Measurements from ENCODE around the gene ADARB1.
"Not testable (repeated sequence)": the region's sequence is repeated elsewhere in the genome, so short reads cannot be mapped to it uniquely, and the experiment has no call there.

Gene ADARB1

DNA sequence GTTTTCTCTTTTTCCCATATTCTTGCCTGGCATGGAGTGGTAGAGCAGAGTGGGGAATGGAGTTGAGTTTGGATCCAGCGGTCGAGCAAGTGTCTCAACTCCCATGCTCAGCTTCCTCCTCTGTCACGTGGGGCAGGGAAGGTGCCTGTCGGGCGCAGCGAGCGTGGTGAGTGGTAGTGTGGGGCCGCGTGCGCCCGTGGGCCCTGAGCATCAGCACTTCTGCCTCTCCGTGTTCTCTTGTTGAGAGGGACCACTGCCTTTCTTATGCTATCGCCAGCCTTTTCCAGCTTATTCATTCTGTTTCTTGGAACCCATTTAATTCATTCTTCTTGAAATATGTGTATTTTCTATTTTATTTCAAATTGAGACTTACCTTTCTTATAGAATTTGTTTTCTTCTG, 65.1 kb downstream of the ADARB1 start:
- Histone ChIP-seq H3K4me3 (ENCODE audit: insufficient read depth, low read depth, low read length, poor library complexity, severe bottlenecking) (no peak overlapping the region), H3K36me3 (ENCODE audit: control insufficient read depth, insufficient read depth, low read length) (peaks cover 21% of the 10 kb centered on the region), H3K9me3 (ENCODE audit: control insufficient read depth, low read length) (no peaks in the 10 kb centered on the region), H3K4me1 (ENCODE audit: control insufficient read depth, insufficient read depth, low read length, poor library complexity, severe bottlenecking) (no peaks in the 10 kb centered on the region), H3K27ac (ENCODE audit: insufficient read depth, low read length, poor library complexity, severe bottlenecking) (no peak overlapping the region), H3K27me3 (replicated peaks; ENCODE audit: control insufficient read depth, insufficient read depth, low read length, poor library complexity, severe bottlenecking) (no peaks in the 10 kb centered on the region)
- DNase-seq = no peak

DNA sequence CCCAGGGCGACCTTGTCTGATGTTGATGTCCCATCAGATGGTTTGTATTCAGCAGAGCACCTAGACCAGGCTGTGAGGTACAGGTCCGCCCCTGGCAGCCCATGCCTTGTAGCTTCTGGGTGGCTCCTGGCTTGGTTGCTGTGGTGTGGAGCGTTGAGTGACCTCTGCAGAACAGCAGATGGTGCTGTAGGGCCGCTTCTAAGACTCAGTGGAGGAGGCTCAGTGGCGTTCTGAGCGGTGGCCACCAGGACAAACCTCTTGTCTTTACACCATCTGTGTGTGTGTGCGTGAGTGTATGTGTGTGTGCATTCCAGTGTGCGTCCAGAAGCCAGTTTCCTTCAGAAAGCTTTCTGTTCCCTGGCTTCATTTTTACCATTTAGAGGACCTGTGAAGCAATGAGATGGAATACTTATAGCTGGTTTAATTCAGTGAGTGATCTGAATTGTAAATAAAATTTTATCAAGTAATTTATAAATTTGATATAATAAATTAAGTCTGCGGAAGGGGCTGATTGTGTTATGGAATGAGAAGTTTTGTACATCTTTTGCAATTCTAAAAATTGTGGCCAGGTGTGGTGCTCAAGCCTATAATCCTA, 66.1 kb downstream of the ADARB1 start:
- no peaks in the 10 kb centered on the region for H3K4me1 ChIP-seq (ENCODE audit: control insufficient read depth, insufficient read depth, low read length, poor library complexity, severe bottlenecking)
- no peak overlapping the region for H3K27ac ChIP-seq (ENCODE audit: insufficient read depth, low read length, poor library complexity, severe bottlenecking)
- H3K4me3 ChIP-seq (ENCODE audit: insufficient read depth, low read depth, low read length, poor library complexity, severe bottlenecking) = no peak overlapping the region
- no peaks in the 10 kb centered on the region for H3K27me3 ChIP-seq (replicated peaks; ENCODE audit: control insufficient read depth, insufficient read depth, low read length, poor library complexity, severe bottlenecking)
- peak; percentile 17 to 48 (median 29) for DNase-seq
- H3K36me3 ChIP-seq (ENCODE audit: control insufficient read depth, insufficient read depth, low read length) = peaks cover 14% of the 10 kb centered on the region
- H3K9me3 ChIP-seq (ENCODE audit: control insufficient read depth, low read length) = no peaks in the 10 kb centered on the region

DNA sequence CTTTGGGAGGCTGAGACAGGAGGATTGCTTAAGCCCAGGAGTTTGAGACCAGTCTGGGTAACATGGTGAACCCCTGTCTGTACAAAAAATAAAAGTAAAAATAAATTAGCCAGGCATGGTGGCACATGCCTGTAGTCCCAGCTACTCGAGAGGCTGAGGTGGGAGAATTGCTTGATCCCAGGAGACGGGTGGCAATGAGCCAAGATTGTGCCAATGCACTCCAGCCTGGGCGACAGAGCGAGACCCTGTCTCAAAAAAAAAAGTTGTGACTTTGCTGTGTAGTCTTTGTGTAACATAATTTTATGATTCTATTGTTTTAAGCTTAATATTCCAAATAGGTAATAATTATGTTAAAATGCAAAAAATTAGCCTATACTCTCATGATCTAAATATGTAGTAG, 66.6 kb downstream of the ADARB1 start:
- H3K27ac ChIP-seq (ENCODE audit: insufficient read depth, low read length, poor library complexity, severe bottlenecking); H3K4me3 ChIP-seq (ENCODE audit: insufficient read depth, low read depth, low read length, poor library complexity, severe bottlenecking); H3K4me1 ChIP-seq (ENCODE audit: control insufficient read depth, insufficient read depth, low read length, poor library complexity, severe bottlenecking); H3K27me3 ChIP-seq (replicated peaks; ENCODE audit: control insufficient read depth, insufficient read depth, low read length, poor library complexity, severe bottlenecking); DNase-seq; H3K9me3 ChIP-seq (ENCODE audit: control insufficient read depth, low read length): not testable (repeated sequence)
- peaks cover 14% of the 10 kb centered on the region for H3K36me3 ChIP-seq (ENCODE audit: control insufficient read depth, insufficient read depth, low read length)

DNA sequence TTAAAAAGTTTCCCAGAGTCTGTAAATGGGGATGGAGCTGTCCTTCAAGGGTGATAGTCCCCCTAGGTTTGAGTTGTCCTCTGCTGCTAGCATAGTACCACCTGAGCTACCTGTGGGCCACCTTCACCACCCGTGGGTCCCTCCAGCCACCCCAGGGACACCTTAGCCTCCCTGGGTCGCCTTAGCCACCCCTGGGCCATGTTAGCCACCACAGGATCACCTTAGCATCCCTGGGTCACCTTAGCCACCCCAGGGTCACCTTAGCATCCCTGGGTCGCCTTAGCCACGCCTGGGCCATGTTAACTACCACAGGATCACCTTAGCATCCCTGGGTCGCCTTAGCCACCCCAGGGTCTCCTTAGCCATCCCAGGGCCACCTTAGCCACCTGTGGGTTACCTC, 67.1 kb downstream of the ADARB1 start:
- H3K36me3 ChIP-seq (ENCODE audit: control insufficient read depth, insufficient read depth, low read length) = peaks cover 14% of the 10 kb centered on the region
- DNase-seq = no peak
- no peaks in the 10 kb centered on the region for H3K4me1 ChIP-seq (ENCODE audit: control insufficient read depth, insufficient read depth, low read length, poor library complexity, severe bottlenecking)
- H3K9me3 ChIP-seq (ENCODE audit: control insufficient read depth, low read length) = no peaks in the 10 kb centered on the region
- H3K27ac ChIP-seq (ENCODE audit: insufficient read depth, low read length, poor library complexity, severe bottlenecking) = no peak overlapping the region
- H3K27me3 ChIP-seq (replicated peaks; ENCODE audit: control insufficient read depth, insufficient read depth, low read length, poor library complexity, severe bottlenecking) = no peaks in the 10 kb centered on the region
- H3K4me3 ChIP-seq (ENCODE audit: insufficient read depth, low read depth, low read length, poor library complexity, severe bottlenecking) = no peak overlapping the region

DNA sequence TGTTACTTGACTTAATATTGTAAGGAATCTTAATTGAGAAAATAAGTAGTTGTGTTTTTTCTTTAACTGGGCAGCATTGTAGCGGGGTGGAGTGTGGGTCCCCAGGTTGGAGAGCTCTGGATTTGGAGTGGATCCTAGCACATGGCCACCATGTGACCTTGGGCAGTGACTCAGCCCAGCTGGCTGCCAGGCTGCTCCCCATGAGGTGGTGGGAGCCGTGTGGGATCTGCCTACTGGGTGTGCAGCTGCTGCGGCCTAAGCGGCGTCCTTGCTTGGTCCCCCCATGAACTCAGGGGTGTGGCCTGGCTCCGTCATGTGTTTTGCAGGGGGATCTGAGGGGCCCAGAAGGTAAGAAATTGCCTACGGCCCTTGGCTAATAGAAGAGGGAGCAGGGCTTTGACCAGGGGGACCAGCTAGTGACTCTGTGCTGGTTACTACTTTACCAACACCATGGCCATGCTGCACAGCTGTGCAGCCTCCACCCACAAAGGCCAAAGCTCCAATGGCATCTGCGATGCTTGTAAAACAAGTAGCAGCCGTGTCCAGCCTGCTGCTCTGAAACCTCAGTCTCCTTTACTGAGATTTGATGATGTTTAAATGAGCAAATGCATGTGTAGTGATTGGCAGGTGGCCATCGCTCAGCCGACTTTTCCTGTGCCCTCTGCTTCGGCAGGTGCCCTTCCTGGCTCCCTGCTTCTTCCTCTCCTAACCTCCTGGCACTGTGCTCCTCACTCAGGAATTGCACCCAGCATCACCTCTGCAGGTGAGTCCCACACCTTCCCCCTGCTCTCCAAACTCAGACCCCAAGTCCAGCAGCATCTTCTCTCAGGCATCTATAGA, 68.3 kb downstream of the ADARB1 start:
- H3K27me3 ChIP-seq (replicated peaks; ENCODE audit: control insufficient read depth, insufficient read depth, low read length, poor library complexity, severe bottlenecking) = no peaks in the 10 kb centered on the region

DNA sequence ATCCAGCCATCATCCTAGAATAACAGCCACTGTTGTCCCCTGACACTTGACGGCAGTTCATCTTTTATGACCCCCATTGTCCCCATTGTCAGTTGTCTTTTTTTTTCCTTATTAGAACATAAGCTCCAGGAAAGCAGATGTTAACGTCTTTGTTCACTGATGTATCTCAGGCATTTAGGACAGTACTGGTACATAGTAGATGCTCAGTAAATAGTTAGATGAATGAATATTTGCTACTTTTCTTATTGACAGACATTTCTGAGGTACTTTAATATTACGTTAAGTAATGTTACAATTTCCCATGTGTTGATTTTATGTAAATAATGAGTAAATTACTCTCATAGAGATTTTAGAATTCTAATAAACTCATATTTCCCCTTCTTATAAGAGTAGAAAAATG, 69.5 kb downstream of the ADARB1 start:
- no peak for DNase-seq
- no peaks in the 10 kb centered on the region for H3K9me3 ChIP-seq (ENCODE audit: control insufficient read depth, low read length)
- no peaks in the 10 kb centered on the region for H3K4me1 ChIP-seq (ENCODE audit: control insufficient read depth, insufficient read depth, low read length, poor library complexity, severe bottlenecking)
- H3K27ac ChIP-seq (ENCODE audit: insufficient read depth, low read length, poor library complexity, severe bottlenecking) = no peak overlapping the region
- H3K27me3 ChIP-seq (replicated peaks; ENCODE audit: control insufficient read depth, insufficient read depth, low read length, poor library complexity, severe bottlenecking) = no peaks in the 10 kb centered on the region
- no peak overlapping the region for H3K4me3 ChIP-seq (ENCODE audit: insufficient read depth, low read depth, low read length, poor library complexity, severe bottlenecking)
- H3K36me3 ChIP-seq (ENCODE audit: control insufficient read depth, insufficient read depth, low read length) = peaks cover 14% of the 10 kb centered on the region

More for the DNA sequence above, 68.3 kb downstream of the ADARB1 start:
- no peaks in the 10 kb centered on the region for H3K4me1 ChIP-seq (ENCODE audit: control insufficient read depth, insufficient read depth, low read length, poor library complexity, severe bottlenecking)
- H3K4me3 ChIP-seq (ENCODE audit: insufficient read depth, low read depth, low read length, poor library complexity, severe bottlenecking) = no peak overlapping the region
- H3K9me3 ChIP-seq (ENCODE audit: control insufficient read depth, low read length) = no peaks in the 10 kb centered on the region
- H3K36me3 ChIP-seq (ENCODE audit: control insufficient read depth, insufficient read depth, low read length) = peaks cover 14% of the 10 kb centered on the region
- no peak for DNase-seq
- no peak overlapping the region for H3K27ac ChIP-seq (ENCODE audit: insufficient read depth, low read length, poor library complexity, severe bottlenecking)

DNA sequence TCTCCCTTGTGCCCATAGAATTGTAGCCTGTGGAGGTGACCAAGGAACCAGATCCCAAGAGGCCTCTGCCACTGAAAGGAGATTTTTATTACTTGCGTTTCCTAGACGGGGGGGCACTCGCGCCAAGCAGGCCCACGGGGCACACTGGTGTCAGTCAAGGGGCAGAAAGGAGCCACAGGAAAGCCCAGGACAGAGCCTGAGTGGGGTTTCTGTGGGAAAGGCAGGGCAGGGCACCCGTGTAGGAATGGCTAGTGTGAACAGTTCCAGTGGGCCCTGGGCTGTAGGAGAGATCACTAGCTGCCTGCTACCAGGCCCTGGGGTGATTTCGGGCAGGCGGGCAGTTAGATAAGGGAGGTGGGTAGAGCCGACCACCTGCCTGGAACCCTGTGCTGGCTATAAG, 70.8 kb downstream of the ADARB1 start:
- no peak for DNase-seq
- Histone ChIP-seq H3K27me3 (replicated peaks; ENCODE audit: control insufficient read depth, insufficient read depth, low read length, poor library complexity, severe bottlenecking) (no peaks in the 10 kb centered on the region), H3K4me3 (ENCODE audit: insufficient read depth, low read depth, low read length, poor library complexity, severe bottlenecking) (no peak overlapping the region), H3K9me3 (ENCODE audit: control insufficient read depth, low read length) (no peaks in the 10 kb centered on the region), H3K27ac (ENCODE audit: insufficient read depth, low read length, poor library complexity, severe bottlenecking) (no peak overlapping the region), H3K4me1 (ENCODE audit: control insufficient read depth, insufficient read depth, low read length, poor library complexity, severe bottlenecking) (no peaks in the 10 kb centered on the region), H3K36me3 (ENCODE audit: control insufficient read depth, insufficient read depth, low read length) (peaks cover 14% of the 10 kb centered on the region)

DNA sequence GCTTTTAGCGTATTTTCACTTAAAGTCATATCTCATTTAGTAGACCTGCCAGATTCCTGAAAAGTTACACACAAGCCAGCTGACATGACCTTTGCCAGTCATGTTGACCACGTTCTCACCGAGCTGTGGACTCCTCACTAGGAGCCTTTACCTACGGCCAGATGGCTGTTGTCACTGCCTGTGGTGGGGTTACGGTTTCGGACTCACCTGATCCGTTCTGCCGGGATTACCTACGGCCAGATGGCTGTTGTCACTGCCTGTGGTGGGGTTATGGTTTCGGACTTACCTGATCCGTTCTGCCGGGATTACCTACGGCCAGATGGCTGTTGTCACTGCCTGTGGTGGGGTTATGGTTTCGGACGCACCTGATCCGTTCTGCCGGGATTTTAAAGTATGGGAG, 71.5 kb downstream of the ADARB1 start:
- DNase-seq; H3K4me1 ChIP-seq (ENCODE audit: control insufficient read depth, insufficient read depth, low read length, poor library complexity, severe bottlenecking); H3K4me3 ChIP-seq (ENCODE audit: insufficient read depth, low read depth, low read length, poor library complexity, severe bottlenecking); H3K27me3 ChIP-seq (replicated peaks; ENCODE audit: control insufficient read depth, insufficient read depth, low read length, poor library complexity, severe bottlenecking); H3K27ac ChIP-seq (ENCODE audit: insufficient read depth, low read length, poor library complexity, severe bottlenecking); H3K9me3 ChIP-seq (ENCODE audit: control insufficient read depth, low read length): not testable (repeated sequence)
- peaks cover 14% of the 10 kb centered on the region for H3K36me3 ChIP-seq (ENCODE audit: control insufficient read depth, insufficient read depth, low read length)

DNA sequence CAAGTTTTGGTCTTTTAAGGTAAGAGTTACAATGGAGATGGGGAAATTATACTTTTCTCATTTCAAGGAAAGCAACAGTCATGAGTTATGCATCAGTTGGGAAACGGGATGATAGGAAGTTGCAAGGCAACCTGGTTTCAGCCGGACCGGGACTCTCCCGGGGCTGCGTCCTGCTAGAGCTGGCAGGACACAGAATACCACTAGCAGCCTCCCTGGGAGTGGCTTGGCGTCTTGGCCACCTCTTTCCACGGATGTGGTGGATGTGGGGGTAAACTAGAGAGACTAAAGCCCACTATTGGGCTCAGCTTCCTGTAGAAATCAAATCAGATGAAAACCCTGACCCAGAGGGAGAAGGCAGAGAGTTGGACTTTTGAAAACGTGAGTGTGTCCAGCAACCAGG, 71.9 kb downstream of the ADARB1 start:
- Histone ChIP-seq H3K4me1 (ENCODE audit: control insufficient read depth, insufficient read depth, low read length, poor library complexity, severe bottlenecking) (no peaks in the 10 kb centered on the region), H3K36me3 (ENCODE audit: control insufficient read depth, insufficient read depth, low read length) (peaks cover 14% of the 10 kb centered on the region), H3K27me3 (replicated peaks; ENCODE audit: control insufficient read depth, insufficient read depth, low read length, poor library complexity, severe bottlenecking) (no peaks in the 10 kb centered on the region), H3K27ac (ENCODE audit: insufficient read depth, low read length, poor library complexity, severe bottlenecking) (no peak overlapping the region), H3K9me3 (ENCODE audit: control insufficient read depth, low read length) (no peaks in the 10 kb centered on the region), H3K4me3 (ENCODE audit: insufficient read depth, low read depth, low read length, poor library complexity, severe bottlenecking) (no peak overlapping the region)
- DNase-seq = no peak

DNA sequence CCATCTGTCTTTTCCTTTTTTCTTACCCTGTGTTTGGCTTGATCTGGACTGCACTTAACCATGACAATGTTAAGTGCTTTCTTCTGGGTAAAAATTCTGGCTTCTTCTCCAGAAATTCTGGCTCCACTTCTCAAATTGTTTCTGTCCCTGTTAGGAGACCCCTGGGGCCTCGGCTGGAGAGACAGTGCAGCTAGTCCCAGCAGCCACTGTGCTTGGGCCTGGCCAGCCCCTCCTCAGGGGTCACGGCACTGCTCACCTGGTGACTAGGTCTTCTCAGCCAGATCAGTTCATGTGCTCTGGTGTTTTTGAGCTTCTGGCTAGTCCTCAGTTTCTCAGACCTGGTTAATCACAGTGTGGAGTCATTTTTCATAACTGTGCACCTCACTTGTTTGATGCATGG, 72.4 kb downstream of the ADARB1 start:
- peaks cover 14% of the 10 kb centered on the region for H3K36me3 ChIP-seq (ENCODE audit: control insufficient read depth, insufficient read depth, low read length)
- no peaks in the 10 kb centered on the region for H3K27me3 ChIP-seq (replicated peaks; ENCODE audit: control insufficient read depth, insufficient read depth, low read length, poor library complexity, severe bottlenecking)
- H3K4me1 ChIP-seq (ENCODE audit: control insufficient read depth, insufficient read depth, low read length, poor library complexity, severe bottlenecking) = peaks cover 2% of the 10 kb centered on the region
- H3K27ac ChIP-seq (ENCODE audit: insufficient read depth, low read length, poor library complexity, severe bottlenecking) = no peak overlapping the region
- no peak overlapping the region for H3K4me3 ChIP-seq (ENCODE audit: insufficient read depth, low read depth, low read length, poor library complexity, severe bottlenecking)
- no peak for DNase-seq
- H3K9me3 ChIP-seq (ENCODE audit: control insufficient read depth, low read length) = no peaks in the 10 kb centered on the region
